Measurements from ENCODE around the gene CSF2. TPM values are rescaled to one million over a fixed set of nuclear protein-coding genes. Genes with fewer than 3 reads are reported as not detected.
"Not testable (repeated sequence)": the region's sequence is repeated elsewhere in the genome, so short reads cannot be mapped to it uniquely, and the experiment has no call there.

The CSF2 gene
- total RNA-seq, 1 donor from 2014 or later, result not detected

DNA sequence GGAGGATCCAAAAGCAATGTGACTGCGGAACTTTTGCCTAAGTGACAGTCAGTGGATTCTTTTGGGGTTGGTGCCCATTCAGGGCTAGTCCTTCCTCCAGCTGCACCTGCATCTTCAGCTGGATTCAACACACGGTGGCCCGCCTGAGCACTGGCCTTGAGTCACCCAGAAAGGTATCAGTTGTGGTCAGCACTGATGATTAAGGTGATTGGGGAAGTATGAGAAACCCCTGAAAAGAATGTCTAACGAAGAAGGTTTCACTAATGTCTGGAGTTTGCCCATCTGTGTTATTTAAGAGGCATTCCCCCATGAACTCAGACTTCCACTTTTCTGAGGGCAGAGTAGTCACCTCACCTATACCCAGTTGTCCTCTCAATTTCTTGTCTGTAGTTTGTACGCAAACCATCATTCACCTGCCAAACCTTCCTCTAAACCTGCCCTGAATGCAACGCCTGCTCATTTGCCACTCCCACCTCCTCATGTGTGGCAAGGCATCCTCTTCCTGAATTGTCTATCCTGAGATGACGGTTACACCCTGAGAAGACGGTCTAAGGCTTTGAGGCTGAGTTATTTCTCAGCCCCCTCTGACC lies 27.2 kb downstream of the CSF2 start:
- ATAC-seq, result no peak
- intact Hi-C loops (cut with micrococcal nuclease), result no loop called here
- DNase-seq, result no peak

- DNase-seq (no peak), ATAC-seq (no peak)
- intact Hi-C loops (cut with micrococcal nuclease), result no loop called here
Measured at GRCh38 chr5:132101385-132101880, 27.8 kb downstream of the CSF2 start.

DNA sequence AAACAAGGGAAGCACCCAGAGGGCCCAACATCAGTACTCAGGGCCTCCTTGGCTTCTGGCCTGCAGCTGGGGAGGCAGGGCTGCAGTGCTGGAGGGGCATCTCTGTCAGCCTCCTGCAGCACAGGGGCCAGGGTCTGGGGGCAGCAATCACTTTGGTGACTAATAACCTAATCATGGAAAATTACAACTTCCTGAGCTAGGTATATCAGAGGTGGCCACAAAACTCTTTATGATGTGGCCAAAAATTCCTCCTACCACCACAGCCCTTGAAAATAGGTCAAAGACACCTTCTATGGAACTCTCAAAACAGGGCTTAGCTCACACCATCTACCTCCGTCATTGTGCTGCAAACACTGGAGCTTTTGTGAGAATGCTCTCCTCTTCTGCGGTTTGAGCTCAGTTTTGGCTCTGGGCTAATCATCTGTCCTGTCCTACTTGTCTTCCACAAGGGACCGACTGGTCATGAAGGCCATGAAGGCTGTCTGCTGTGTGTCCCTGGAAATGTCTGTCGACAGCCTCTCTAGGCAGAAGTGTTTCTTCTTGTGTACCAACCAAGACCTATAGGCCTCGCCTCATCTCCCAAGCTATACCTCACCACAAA lies 28.6 kb downstream of the CSF2 start:
- intact Hi-C loops (cut with micrococcal nuclease), result no loop called here
- ATAC-seq, result no peak

DNA sequence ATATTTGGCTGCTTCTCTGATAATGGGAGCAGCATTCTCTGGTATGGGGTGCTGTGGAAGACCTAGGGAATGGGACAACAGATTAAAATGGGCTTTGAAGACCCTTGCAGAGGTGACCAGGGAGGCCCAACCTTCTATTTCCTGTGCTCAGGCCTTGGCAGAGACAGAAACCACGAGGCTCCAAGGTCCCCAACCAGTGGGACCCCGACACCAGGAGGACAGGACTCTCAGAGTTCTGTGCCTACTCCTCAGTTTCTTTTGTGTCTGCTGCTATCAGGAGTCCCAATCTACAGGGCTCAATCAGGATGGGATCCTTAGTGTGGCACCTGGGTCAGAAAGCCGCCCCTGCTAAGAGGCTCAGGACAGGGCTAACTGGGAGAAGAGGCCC lies 29.3 kb downstream of the CSF2 start:
- ATAC-seq (no peak), DNase-seq (no peak)
- intact Hi-C loops (cut with micrococcal nuclease), result no loop called here

More for the DNA sequence above, 28.6 kb downstream of the CSF2 start:
- DNase-seq, result no peak

- peak; percentile 94 for ATAC-seq
- peak; percentile 86 for DNase-seq
- intact Hi-C loops (cut with micrococcal nuclease), result no loop called here
Measured at GRCh38 chr5:132103332-132103951, 29.9 kb downstream of the CSF2 start.

DNA sequence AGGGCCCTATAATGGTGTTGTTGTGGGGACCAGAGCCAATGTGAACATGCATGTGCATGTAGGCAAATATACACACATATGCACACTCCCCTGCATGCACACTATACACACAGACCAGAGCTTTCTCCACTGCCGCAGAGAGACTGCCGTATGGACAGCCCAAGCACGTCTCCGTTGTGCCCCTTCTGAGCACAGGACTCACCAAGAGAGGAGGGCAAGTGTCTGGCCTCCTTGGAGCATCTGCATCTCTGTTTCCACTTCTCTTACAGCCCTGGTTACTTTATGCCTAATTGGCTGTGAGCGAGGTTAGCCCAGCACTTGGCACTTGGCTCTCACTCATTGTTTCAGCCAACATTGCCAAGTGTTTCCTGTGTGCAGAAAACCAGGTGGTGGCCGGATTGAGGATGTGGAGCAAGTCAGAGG lies 30.4 kb downstream of the CSF2 start:
- no peak for DNase-seq
- intact Hi-C loops (cut with micrococcal nuclease), result no loop called here
- no peak for ATAC-seq

DNA sequence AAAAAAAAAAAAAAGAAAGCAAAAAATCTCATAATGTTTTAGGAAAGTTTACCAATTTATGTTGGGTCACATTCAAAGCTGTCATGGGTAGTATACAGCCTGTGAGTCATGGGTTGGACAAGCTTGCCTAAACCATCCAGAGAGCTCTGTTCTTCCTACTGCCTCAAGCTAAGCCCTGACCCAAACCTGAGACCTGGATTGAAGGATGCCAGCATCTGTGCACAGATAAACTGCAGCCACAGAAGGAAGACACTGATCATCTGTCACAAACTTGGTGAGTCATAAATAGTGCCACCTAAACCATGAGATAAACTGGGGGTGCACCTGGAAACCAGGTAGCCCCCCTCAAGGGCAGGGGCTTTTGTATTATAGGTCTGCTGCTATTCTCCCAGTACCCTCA lies 31.0 kb downstream of the CSF2 start:
- no peak for DNase-seq
- ATAC-seq, result no peak
- intact Hi-C loops (cut with micrococcal nuclease), result no loop called here

GRCh38 chr5:132105688-132106087 lies 32.1 kb downstream of the CSF2 start:
- DNase-seq, result no peak
- intact Hi-C loops (cut with micrococcal nuclease), result no loop called here
- ATAC-seq, result no peak

- intact Hi-C loops (cut with micrococcal nuclease); ATAC-seq; DNase-seq: not testable (repeated sequence)
Measured at GRCh38 chr5:132108495-132108894, 34.9 kb downstream of the CSF2 start.

DNA sequence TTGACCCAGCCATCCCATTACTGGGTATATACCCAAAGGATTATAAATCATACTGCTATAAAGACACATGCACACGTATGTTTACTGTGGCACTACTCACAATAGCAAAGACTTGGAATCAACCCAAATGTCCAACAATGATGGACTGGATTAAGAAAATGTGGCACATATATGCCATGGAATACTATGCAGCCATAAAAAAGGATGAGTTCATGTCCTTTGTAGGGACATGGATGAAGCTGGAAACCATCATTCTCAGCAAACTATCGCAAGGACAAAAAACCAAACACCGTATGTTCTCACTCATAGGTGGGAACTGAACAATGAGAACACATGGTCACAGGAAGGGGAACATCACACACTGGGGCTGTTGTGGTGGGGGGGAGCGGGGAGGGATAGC lies 35.4 kb downstream of the CSF2 start:
- DNase-seq; intact Hi-C loops (cut with micrococcal nuclease); ATAC-seq: not testable (repeated sequence)

- intact Hi-C loops (cut with micrococcal nuclease), result no loop called here
- ATAC-seq, result no peak
- DNase-seq, result no peak
Measured at GRCh38 chr5:132109494-132110053, 36.0 kb downstream of the CSF2 start.

DNA sequence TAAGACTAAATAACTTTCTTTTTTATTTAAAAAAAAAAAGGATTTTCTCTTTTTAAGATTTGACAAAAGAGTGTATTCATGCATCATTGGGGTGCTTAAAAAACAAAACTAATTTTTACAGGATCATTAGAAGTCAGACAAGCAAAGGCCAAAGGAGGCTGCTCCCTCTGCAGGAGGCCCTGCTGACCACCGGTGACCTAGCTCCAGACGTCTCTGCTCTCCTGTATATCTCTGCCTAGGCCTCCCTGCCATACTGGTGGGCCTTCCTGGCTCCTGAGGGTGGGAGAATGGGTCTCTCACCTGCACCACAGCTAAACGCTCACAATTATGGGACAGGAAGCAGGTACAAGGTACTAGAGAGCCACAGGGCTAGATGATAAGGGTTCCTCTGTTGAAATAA lies 36.6 kb downstream of the CSF2 start:
- intact Hi-C loops (cut with micrococcal nuclease), result no loop called here
- ATAC-seq (no peak), DNase-seq (no peak)

DNA sequence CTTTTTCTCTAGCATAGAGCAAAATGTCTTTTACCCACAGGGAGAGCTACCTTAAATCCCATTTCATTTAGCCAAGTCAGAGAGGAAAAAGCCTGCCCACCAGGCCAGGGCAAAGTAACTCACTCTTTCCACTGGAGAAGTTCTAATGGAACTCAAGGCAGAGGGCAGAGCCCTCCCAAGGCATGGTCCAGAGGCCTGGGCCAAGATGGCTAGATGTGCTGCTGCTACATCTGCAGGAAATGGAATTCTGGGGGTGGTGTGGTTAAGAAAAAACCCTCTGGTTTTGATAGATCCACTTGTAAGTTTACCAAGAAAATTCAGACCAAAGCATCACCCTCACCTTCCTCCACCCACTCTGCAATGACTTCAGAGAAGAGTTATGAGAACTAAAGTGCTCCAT lies 37.3 kb downstream of the CSF2 start:
- intact Hi-C loops (cut with micrococcal nuclease), result no loop called here
- ATAC-seq (no peak), DNase-seq (no peak)

DNA sequence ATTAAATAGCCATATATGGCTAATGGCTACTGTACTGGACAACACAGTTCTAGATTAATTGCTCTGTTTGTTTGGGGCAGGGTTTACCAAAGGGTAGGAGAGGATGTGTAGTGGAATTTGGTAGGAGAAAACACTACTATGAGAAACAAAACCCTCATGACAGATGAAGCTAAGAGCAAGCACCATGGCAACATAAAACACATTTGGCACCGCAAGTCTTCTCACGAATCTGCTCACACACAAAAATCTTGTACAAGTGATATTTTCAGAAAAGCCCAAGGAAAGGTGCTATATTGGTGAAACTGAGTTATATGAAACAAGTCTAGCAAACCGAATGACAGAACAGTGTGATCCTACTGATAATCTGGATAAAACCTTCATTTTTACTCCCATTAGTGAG lies 38.5 kb downstream of the CSF2 start:
- DNase-seq, result no peak
- intact Hi-C loops (cut with micrococcal nuclease), result no loop called here
- no peak for ATAC-seq

DNA sequence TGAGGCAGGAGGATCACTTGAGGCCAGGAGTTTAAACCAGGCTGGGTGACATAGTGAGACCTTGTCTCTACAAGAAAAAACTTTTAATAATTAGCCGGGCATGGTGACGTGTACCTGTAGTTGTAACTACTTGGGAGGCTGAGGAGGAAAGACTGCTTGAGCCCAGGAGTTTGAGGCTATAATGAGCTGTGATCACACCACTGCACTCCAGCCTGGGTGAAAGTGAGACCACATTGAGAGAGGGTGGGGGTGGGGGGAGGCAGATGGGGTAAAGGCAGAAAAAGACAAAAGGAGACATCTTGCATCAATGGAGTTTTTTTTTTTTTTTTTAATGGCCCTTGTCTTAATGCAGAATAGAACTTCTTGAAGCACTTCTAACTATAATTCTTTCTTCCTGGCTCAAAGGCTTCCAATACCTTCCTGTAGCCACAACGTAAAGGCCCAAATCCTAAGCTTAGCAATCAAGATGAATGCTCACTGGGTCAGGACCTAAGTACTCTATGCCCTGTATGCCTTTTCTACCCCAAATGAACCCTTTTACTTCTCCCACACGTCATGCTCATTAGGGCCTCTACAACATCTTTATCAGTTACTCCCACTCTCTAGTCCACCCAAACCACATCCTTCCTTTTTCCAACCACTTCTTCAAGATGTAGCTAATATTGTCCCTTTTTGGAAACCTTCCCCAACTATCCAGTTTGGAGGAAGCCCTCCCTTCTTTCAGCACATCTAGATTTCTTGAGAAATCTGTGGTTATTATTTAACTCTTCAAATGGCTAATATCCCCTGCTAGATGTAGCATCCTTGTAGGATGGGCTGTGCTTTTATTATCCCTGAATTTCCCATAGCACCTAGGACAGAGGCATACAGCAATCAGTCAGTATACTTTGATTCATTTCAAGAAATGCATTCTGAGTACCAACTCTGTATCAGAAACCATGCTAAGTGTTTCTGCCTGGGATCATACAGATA lies 40.8 kb downstream of the CSF2 start:
- intact Hi-C loops (cut with micrococcal nuclease), result no loop called here
- no peak for DNase-seq
- ATAC-seq, result no peak

- intact Hi-C loops (cut with micrococcal nuclease), result no loop called here
- ATAC-seq, result no peak
- no peak for DNase-seq
Measured at GRCh38 chr5:132115375-132115774, 41.8 kb downstream of the CSF2 start.

GRCh38 chr5:132116072-132116471 lies 42.5 kb downstream of the CSF2 start:
- ATAC-seq (no peak), DNase-seq (no peak)
- intact Hi-C loops (cut with micrococcal nuclease), result no loop called here

DNA sequence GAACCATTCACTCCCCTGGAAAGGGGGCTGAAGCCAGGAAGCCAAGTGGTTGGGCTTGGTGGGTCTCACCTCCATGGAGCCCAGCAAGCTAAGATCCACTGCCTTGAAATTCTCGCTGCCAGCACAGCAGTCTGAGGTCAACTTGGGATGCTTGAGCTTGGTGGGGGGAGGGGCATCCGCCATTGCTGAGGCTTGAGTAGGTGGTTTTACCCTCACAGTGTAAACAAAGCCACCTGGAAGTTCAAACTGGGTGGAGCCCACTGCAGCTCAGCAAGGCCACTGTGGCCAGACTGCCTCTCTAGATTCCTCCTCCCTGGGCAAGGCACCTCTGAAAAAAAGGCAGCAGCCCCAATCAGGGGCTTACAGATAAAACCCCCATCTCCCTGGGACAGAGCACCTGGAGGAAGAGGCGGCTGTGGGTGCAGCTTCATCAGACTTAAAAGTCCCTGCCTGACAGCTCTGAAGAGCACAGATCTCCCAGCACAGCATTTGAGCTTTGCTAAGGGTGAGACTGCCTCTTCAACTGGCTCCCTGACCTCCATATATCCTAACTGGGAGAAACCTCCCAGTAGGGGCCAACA lies 43.4 kb downstream of the CSF2 start:
- ATAC-seq; DNase-seq; intact Hi-C loops (cut with micrococcal nuclease): not testable (repeated sequence)

GRCh38 chr5:132120717-132121116 lies 47.1 kb downstream of the CSF2 start:
- intact Hi-C loops (cut with micrococcal nuclease); ATAC-seq; DNase-seq: not testable (repeated sequence)
